ENCODE results near the gene MRGPRE. TPM values are rescaled to one million over a fixed set of nuclear protein-coding genes. Genes with fewer than 3 reads are reported as not detected.
A peak's percentile ranks its signal among the peaks of the same experiment; 100 is the strongest.
"Not testable (repeated sequence)": the region's sequence is repeated elsewhere in the genome, so short reads cannot be mapped to it uniquely, and the experiment has no call there.

Gene MRGPRE, protein sequence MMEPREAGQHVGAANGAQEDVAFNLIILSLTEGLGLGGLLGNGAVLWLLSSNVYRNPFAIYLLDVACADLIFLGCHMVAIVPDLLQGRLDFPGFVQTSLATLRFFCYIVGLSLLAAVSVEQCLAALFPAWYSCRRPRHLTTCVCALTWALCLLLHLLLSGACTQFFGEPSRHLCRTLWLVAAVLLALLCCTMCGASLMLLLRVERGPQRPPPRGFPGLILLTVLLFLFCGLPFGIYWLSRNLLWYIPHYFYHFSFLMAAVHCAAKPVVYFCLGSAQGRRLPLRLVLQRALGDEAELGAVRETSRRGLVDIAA
- total RNA-seq (not detected), polyA plus RNA-seq (not detected)
- long read RNA-seq, donor 1 = 0 reads
- long read RNA-seq, donor 2 = 0 reads

DNA sequence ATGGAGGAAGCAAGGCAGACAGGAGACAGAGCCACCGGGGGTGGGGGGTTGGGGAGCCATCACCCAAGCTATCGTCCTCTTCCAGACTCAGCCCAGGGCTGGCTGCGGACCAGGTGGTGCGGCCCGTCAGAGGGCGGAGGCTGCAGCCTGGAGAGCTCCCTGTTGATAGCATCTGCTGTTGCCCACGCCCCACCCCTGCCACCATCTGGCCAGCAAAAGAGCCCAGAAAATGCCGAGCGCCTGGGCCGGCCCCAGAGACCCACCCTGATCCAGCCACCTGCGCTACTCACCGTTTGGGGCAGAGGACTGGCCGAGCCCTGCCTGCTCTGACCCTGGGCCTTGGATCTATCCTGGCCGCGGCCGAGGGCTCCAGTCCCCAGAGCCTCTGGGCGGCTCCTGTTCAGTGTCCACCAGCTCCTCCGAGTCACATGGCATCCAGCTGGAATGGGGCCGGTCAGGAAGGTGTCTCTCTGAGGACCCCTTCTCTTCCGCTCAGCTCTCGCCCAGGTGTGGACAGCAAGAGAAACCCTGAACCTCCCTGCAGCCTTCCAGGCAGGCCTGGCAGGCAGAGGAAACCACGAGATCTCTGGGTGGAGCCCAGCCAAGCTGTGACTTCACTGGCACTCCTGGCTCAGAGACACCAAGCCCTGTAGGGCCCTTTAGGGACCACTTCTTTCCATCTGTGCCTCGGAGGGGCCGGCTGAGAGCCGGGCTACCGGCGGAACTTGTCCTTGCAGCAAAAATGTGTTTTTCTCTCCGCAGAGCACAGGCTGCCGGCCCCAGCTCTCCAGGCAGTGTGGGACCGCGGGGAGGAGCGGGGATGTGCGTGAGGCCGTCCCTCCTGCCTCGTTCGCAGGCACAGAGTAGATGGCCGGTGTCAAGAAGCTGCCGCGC lies at the start of gene MRGPRE:
TSS of gene MRGPRE (minus strand) at position 567 of the 894 bp plus-strand sequence. CDS start 3,618 bp downstream, outside the sequence.
- peak in 1 of 2 donors; percentile 60 for DNase-seq
- Histone ChIP-seq H3K9me3 (no peaks in the 10 kb centered on the region), H3K36me3 (ENCODE audit: insufficient read depth in 1 of 2, low read depth in 1 of 2) (no peaks in the 10 kb centered on the region), H3K27me3 (ENCODE audit: insufficient read depth in 3 of 3, low read length in 2 of 3) (peaks cover 0 to 34% (median 10%) of the 10 kb centered on the region in 3 donors), H3K4me1 (no peaks in the 10 kb centered on the region), H3K4me3 (peak within 1 kb of the TSS; percentile 34), H3K27ac (no peak within 1 kb of the TSS)
- WGBS, 3 donors = 24 to 35% (median 27%) methylated on average over 36 to 39 of the region's 39 CpGs
- intact Hi-C loops (cut with DNase I) = no loop called here
- ATAC-seq = peak; percentile 44 to 76 (median 64)
- TF ChIP-seq, protein P1, sequence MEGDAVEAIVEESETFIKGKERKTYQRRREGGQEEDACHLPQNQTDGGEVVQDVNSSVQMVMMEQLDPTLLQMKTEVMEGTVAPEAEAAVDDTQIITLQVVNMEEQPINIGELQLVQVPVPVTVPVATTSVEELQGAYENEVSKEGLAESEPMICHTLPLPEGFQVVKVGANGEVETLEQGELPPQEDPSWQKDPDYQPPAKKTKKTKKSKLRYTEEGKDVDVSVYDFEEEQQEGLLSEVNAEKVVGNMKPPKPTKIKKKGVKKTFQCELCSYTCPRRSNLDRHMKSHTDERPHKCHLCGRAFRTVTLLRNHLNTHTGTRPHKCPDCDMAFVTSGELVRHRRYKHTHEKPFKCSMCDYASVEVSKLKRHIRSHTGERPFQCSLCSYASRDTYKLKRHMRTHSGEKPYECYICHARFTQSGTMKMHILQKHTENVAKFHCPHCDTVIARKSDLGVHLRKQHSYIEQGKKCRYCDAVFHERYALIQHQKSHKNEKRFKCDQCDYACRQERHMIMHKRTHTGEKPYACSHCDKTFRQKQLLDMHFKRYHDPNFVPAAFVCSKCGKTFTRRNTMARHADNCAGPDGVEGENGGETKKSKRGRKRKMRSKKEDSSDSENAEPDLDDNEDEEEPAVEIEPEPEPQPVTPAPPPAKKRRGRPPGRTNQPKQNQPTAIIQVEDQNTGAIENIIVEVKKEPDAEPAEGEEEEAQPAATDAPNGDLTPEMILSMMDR (IDR thresholded peaks at IDR 0.05) = no peak

DNA sequence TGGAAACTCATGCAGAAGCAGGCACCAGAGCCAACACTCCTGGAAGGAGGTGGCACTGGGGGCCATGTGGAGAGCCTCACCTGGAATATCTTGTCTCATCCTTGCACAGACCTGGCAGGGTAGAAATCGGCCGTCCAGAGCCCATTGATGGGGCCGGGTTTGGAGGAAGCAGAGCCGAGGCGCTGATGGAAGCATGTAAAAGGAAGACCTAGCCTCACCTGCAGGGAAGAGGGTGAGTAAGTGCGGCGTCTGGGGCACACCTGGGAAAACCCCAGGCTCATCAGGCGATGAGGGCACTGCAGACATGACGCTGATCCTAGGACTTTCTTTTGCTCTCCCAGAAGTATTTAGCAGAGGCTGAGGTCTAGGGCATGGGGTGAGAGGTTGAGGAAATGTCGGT lies 48.9 kb upstream of the MRGPRE start:
- WGBS, 3 donors = 82 to 100% (median 83%) methylated on average over 1 to 5 of the region's 10 CpGs
- intact Hi-C loops (cut with DNase I); H3K36me3 ChIP-seq (ENCODE audit: insufficient read depth in 1 of 2, low read depth in 1 of 2); ATAC-seq; H3K27ac ChIP-seq; DNase-seq; H3K9me3 ChIP-seq; H3K4me3 ChIP-seq; H3K4me1 ChIP-seq; H3K27me3 ChIP-seq (ENCODE audit: insufficient read depth in 3 of 3, low read length in 2 of 3): not testable (repeated sequence)

DNA sequence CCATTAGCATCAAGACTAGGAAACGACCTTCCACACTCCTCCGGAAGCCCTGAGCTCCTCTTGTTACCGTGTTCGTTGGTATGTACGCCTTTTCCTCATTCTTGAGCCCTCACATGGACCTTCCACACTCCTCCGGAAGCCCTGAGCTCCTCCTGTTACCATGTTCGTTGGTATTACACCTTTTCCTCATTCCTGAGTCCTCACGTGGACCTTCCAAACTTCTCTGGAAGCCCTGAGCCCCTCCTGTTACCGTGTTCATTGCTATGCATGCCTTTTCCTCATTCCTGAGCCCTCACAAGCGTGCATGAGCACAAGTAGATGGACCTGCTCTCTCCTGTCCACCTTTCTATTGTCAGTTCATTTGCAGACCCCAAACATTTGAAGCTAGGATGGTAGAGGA lies 48.4 kb upstream of the MRGPRE start:
- H3K9me3 ChIP-seq; ATAC-seq; DNase-seq; H3K36me3 ChIP-seq (ENCODE audit: insufficient read depth in 1 of 2, low read depth in 1 of 2); intact Hi-C loops (cut with DNase I); H3K4me3 ChIP-seq; H3K4me1 ChIP-seq; H3K27me3 ChIP-seq (ENCODE audit: insufficient read depth in 3 of 3, low read length in 2 of 3); H3K27ac ChIP-seq: not testable (repeated sequence)
- WGBS, 3 donors = no CpG with 5 or more reads among the region's 10 CpGs

DNA sequence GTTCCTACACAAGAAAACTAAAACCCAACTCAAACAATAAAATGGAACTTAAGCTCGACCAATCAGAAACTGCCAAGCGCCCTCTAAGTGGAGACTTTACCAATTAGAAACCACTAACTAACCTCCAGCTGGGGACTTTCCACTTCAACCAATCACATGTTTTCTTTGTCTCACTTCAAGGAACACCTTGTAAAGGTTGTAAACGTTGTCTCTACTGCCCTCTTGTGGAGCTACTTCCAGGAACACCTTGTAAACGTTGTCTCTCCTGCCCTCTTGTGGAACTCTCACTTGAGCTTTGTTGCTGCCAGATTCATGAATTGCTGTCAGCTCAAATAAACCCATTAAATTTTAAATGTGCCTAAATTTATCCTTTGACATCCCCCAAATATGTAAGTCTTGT lies 46.7 kb upstream of the MRGPRE start:
- H3K9me3 ChIP-seq; H3K27ac ChIP-seq; H3K4me1 ChIP-seq; H3K36me3 ChIP-seq (ENCODE audit: insufficient read depth in 1 of 2, low read depth in 1 of 2); intact Hi-C loops (cut with DNase I); DNase-seq; H3K4me3 ChIP-seq; H3K27me3 ChIP-seq (ENCODE audit: insufficient read depth in 3 of 3, low read length in 2 of 3): not testable (repeated sequence)
- peak in 2 of 4 donors; percentile 49 to 65 for ATAC-seq
- WGBS, 3 donors = 79% methylated on average over 2 of the region's 4 CpGs; no CpG with 5 or more reads in 2 of the 3 donors

DNA sequence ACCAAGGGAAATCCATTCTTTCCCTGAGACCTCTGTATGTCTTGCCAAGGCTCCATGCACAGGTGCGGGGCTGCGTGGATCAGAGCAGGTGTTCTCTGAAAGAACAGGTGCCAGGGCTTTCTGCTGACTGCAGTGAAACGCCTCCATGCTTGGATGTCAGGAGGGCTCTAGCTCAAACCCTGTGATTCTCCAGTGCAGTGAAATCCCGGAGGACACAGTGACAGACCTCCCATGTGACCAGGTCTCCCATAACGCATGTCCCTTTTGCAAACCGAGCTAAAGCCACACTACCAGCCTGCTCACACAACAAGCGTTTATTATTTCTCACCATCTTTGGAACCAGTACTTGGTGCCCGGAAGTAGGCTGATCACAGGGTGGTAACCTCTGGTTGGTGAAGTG lies 41.4 kb upstream of the MRGPRE start:
- ATAC-seq; H3K4me3 ChIP-seq; H3K27me3 ChIP-seq (ENCODE audit: insufficient read depth in 3 of 3, low read length in 2 of 3); intact Hi-C loops (cut with DNase I); H3K9me3 ChIP-seq; H3K27ac ChIP-seq; H3K36me3 ChIP-seq (ENCODE audit: insufficient read depth in 1 of 2, low read depth in 1 of 2); H3K4me1 ChIP-seq: not testable (repeated sequence)
- WGBS, 3 donors = 59 to 65% (median 63%) methylated on average over 2 to 4 of the region's 8 CpGs
- DNase-seq = peak in 1 of 2 donors; percentile 0

DNA sequence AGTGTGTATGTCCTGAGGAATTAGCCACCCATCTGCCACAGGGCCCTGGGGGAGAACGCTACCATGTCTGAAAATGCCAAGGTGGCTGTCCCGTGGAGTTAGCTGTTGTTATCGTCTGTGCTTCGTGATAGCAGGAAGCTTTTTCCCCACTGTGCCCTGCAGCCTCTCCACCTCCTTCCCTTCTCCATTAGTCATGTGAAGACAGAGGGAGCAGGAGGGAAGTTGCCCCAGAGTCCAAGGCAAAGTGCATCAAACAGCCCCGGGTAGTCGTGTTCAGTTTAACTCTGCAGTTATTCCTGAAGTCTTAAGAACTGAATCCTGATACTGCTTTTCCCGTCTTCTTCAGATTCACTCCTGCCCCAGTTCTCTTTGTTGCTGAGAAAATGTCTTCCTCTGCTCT lies 30.3 kb upstream of the MRGPRE start:
- WGBS, 3 donors = 61 to 70% methylated on average over 5 to 6 of the region's 7 CpGs; no CpG with 5 or more reads in 1 of the 3 donors
- intact Hi-C loops (cut with DNase I); DNase-seq: not testable (repeated sequence)

DNA sequence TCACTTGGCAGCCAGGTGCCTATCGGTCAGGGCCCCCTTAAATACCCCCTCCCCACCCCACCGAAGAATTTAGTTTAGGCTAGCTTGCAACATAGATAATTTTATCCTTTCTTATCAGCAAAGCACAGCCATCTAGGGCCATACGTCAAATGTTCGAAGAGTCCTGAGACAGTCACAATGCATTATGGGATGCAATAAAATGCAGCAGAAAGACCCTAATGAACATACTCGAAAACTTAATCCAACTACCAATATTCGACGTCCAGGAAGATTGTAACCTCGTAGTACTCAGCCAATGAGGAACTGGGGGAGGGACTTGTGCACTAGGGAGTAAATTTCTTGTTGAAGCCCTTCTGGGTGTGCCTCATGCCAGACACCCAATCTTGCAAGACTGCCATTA lies 29.6 kb upstream of the MRGPRE start:
- H3K27me3 ChIP-seq (ENCODE audit: insufficient read depth in 3 of 3, low read length in 2 of 3); DNase-seq; H3K9me3 ChIP-seq; ATAC-seq; H3K4me1 ChIP-seq; H3K4me3 ChIP-seq; H3K36me3 ChIP-seq (ENCODE audit: insufficient read depth in 1 of 2, low read depth in 1 of 2); H3K27ac ChIP-seq; intact Hi-C loops (cut with DNase I): not testable (repeated sequence)
- 61 to 75% (median 66%) methylated on average over 4 to 7 of the region's 8 CpGs for WGBS, 3 donors

More for the DNA sequence above, 30.3 kb upstream of the MRGPRE start:
- not testable (repeated sequence) for H3K4me1 ChIP-seq; H3K27ac ChIP-seq; H3K27me3 ChIP-seq (ENCODE audit: insufficient read depth in 3 of 3, low read length in 2 of 3); H3K9me3 ChIP-seq; H3K36me3 ChIP-seq (ENCODE audit: insufficient read depth in 1 of 2, low read depth in 1 of 2); H3K4me3 ChIP-seq; ATAC-seq

DNA sequence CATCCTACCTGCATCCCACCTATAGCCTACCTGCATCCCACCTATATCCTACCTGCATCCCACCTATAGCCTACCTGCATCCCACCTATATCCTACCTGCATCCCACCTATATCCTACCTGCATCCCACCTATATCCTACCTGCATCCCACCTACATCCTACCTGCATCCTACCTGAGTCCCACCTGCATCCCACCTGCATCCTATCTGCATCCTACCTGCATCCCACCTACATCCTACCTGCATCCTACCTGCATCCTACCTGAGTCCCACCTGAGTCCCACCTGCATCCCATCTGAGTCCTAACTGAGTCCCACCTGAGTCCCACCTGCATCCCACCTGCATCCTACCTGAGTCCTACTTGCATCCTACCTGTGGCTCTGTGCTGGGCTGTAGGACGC lies 25.3 kb upstream of the MRGPRE start:
- WGBS, 3 donors = 79 to 100% (median 89%) methylated on average over 1 of the region's 1 CpG
- H3K4me1 ChIP-seq; intact Hi-C loops (cut with DNase I); H3K27me3 ChIP-seq (ENCODE audit: insufficient read depth in 3 of 3, low read length in 2 of 3); H3K27ac ChIP-seq; H3K36me3 ChIP-seq (ENCODE audit: insufficient read depth in 1 of 2, low read depth in 1 of 2); H3K4me3 ChIP-seq; DNase-seq; ATAC-seq; H3K9me3 ChIP-seq: not testable (repeated sequence)

DNA sequence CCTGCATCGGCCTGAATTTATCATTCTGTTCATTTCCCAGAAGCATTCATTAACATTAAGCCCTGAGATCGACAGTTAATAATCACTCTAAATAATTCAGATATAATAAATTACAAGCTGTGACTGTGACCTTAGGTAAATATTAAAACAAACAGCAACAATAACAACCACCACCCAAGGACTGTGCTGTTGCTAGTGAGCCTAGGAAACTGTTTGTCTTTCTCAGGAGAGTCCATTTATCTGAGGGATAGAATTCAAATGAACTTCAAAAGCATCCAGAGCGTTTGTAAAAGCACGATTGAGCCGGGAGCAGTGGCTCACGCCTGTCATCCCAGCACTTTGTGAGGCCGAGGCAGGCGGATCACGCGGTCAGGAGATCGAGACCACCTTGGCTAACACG lies 23.0 kb upstream of the MRGPRE start:
- WGBS, 3 donors = 90 to 95% (median 93%) methylated on average over 3 to 5 of the region's 12 CpGs
- ATAC-seq; H3K27me3 ChIP-seq (ENCODE audit: insufficient read depth in 3 of 3, low read length in 2 of 3); H3K4me1 ChIP-seq; H3K9me3 ChIP-seq; intact Hi-C loops (cut with DNase I); H3K27ac ChIP-seq; H3K36me3 ChIP-seq (ENCODE audit: insufficient read depth in 1 of 2, low read depth in 1 of 2); DNase-seq; H3K4me3 ChIP-seq: not testable (repeated sequence)

DNA sequence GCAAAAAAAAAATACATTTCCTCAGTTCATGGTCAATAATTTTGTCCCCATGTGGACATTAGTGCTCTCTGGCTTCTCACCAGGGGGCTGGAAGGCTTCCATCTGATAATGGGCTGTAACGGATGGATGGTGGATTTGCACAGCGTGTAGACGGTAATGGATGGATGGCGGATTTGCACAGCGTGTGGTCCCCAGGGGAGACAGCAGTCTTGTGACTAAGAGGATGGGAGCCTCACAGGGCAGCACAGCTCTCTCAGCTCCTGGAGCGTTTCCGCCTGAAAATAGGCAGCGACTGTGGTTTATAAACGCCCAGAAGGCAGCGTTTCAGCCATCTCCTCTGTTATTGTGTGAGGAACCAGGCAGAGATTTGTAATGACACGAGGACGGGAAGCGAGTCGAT lies 22.6 kb upstream of the MRGPRE start:
- WGBS, 3 donors = no CpG with 5 or more reads among the region's 14 CpGs
- H3K4me1 ChIP-seq; ATAC-seq; H3K27me3 ChIP-seq (ENCODE audit: insufficient read depth in 3 of 3, low read length in 2 of 3); H3K36me3 ChIP-seq (ENCODE audit: insufficient read depth in 1 of 2, low read depth in 1 of 2); DNase-seq; intact Hi-C loops (cut with DNase I); H3K9me3 ChIP-seq; H3K27ac ChIP-seq; H3K4me3 ChIP-seq: not testable (repeated sequence)
